A204.1 (cell line): ENCODE measurements around the gene DKK2.

Experiments
- FAIRE-seq: peaks from 2 replicates; lab custom pipeline; 2012; peaks lifted over from hg19 to GRCh38; lab: Jason Lieb, UNC

DKK2 gene

GRCh38 chr4:107017443-107018343 lies 18.4 kb downstream of the DKK2 start:
- no peak for FAIRE-seq

GRCh38 chr4:107011312-107011711 lies 24.8 kb downstream of the DKK2 start:
- FAIRE-seq: no peak

- no peak for FAIRE-seq
Observed at GRCh38 chr4:107009196-107009968, 26.7 kb downstream of the DKK2 start.

GRCh38 chr4:107008115-107008514 lies 28.0 kb downstream of the DKK2 start:
- FAIRE-seq: no peak

GRCh38 chr4:107006218-107006617 lies 29.9 kb downstream of the DKK2 start:
- FAIRE-seq: no peak

GRCh38 chr4:106996490-106996889 lies 39.6 kb downstream of the DKK2 start:
- no peak for FAIRE-seq

GRCh38 chr4:106993827-106994226 lies 42.3 kb downstream of the DKK2 start:
- no peak for FAIRE-seq

- FAIRE-seq: no peak
Observed at GRCh38 chr4:106987311-106987710, 48.8 kb downstream of the DKK2 start.

- no peak for FAIRE-seq
Observed at GRCh38 chr4:106986486-106986885, 49.6 kb downstream of the DKK2 start.

GRCh38 chr4:106985830-106986229 lies 50.3 kb downstream of the DKK2 start:
- FAIRE-seq: no peak

GRCh38 chr4:106982711-106983211 lies 53.4 kb downstream of the DKK2 start:
- FAIRE-seq: no peak

- FAIRE-seq: no peak
Observed at GRCh38 chr4:106981431-106981830, 54.7 kb downstream of the DKK2 start.

- no peak for FAIRE-seq
Observed at GRCh38 chr4:106979476-106979875, 56.6 kb downstream of the DKK2 start.

GRCh38 chr4:106978046-106978774 lies 57.9 kb downstream of the DKK2 start:
- FAIRE-seq: no peak

GRCh38 chr4:106971636-106972035 lies 64.5 kb downstream of the DKK2 start:
- FAIRE-seq: no peak

- FAIRE-seq: no peak
Observed at GRCh38 chr4:106967892-106968291, 68.2 kb downstream of the DKK2 start.

- no peak for FAIRE-seq
Observed at GRCh38 chr4:106953036-106953705, 82.9 kb downstream of the DKK2 start.

GRCh38 chr4:106951891-106952290 lies 84.2 kb downstream of the DKK2 start:
- FAIRE-seq: no peak

- FAIRE-seq: no peak
Observed at GRCh38 chr4:106941841-106942240, 94.3 kb downstream of the DKK2 start.

GRCh38 chr4:106930522-106930921 lies 105.6 kb downstream of the DKK2 start:
- FAIRE-seq: no peak

GRCh38 chr4:106929248-106929647 lies 106.9 kb downstream of the DKK2 start:
- no peak for FAIRE-seq

- FAIRE-seq: no peak
Observed at GRCh38 chr4:106914223-106914622, 121.9 kb downstream of the DKK2 start.
